ENCODE data around the gene FAM241A.

Gene FAM241A

DNA sequence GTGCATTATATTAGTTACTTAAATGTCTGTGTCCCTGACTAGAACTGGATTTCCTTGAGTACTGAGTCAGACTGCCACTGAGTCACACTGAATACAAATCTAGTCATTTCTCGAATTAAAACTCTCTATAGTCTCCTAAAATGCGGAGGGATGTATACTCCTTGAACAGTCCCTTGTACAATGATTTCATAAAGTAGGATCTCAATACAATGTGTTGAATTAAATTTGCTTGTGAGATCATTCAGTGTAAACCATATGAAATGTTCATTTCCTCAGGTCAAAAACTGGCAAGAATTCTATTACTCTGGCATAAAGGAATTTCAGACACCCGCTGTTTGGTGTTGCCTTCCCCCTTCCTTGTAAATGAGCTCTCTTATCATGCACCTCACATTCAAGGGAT lies 17.5 kb upstream of the FAM241A start:
- peaks cover 10% of the 10 kb centered on the region for H3K4me1 Mint-ChIP-seq

DNA sequence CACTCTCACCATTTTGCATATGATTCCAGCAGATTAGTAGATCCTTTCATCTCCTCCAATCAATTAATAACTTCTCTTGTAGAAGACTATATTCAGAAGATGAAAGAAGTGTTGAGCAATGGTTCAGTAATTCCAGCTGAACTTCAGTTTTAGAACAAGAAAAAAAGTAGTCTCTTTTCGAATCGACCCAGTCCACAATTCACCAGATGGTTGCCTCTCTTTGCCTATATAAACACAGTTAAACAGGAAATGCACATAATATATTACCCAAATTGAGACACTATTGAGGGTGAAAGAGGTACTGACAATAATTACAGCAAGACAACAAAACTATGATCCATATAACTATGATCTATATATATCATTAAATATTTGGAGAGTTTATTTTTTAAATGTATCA lies 16.8 kb upstream of the FAM241A start:
- no peak overlapping the region for H3K4me3 Mint-ChIP-seq
- no peaks in the 10 kb centered on the region for H3K9me3 Mint-ChIP-seq
- TF ChIP-seq, protein P1, sequence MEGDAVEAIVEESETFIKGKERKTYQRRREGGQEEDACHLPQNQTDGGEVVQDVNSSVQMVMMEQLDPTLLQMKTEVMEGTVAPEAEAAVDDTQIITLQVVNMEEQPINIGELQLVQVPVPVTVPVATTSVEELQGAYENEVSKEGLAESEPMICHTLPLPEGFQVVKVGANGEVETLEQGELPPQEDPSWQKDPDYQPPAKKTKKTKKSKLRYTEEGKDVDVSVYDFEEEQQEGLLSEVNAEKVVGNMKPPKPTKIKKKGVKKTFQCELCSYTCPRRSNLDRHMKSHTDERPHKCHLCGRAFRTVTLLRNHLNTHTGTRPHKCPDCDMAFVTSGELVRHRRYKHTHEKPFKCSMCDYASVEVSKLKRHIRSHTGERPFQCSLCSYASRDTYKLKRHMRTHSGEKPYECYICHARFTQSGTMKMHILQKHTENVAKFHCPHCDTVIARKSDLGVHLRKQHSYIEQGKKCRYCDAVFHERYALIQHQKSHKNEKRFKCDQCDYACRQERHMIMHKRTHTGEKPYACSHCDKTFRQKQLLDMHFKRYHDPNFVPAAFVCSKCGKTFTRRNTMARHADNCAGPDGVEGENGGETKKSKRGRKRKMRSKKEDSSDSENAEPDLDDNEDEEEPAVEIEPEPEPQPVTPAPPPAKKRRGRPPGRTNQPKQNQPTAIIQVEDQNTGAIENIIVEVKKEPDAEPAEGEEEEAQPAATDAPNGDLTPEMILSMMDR (IDR thresholded peaks at IDR 0.05) = no peak
- H3K27ac Mint-ChIP-seq = no peak overlapping the region
- peaks cover 3% of the 10 kb centered on the region for H3K27me3 Mint-ChIP-seq (ENCODE audit: low read depth, poor library complexity)
- H3K4me1 Mint-ChIP-seq = peaks cover 10% of the 10 kb centered on the region
- H3K36me3 Mint-ChIP-seq (ENCODE audit: low read depth) = no peaks in the 10 kb centered on the region
- no peak for DNase-seq

More for the DNA sequence above, 17.5 kb upstream of the FAM241A start:
- Mint-ChIP-seq H3K27ac (no peak overlapping the region), H3K36me3 (ENCODE audit: low read depth) (no peaks in the 10 kb centered on the region), H3K4me3 (no peak overlapping the region), H3K27me3 (ENCODE audit: low read depth, poor library complexity) (peaks cover 3% of the 10 kb centered on the region), H3K9me3 (no peaks in the 10 kb centered on the region)
- TF ChIP-seq, protein P1 (IDR thresholded peaks at IDR 0.05) = no peak
- no peak for DNase-seq

DNA sequence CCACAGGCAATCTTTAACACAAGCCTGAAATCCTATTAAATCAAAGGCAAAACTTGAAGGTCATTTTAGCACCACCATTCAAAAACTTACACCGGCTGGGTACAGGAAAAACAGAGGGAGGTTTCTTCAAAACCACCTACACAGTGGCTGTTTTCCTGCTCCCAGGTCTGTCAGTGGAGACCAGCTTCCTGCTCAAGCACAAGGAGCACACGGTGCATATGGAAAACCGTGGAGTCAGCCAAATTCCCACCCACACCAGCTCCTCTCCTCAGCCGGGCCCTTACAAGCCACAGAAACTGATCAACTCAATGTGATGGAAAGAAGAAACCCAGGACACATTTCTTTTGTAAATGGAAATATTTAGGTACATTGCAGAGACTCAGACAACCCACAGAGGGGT lies 14.3 kb upstream of the FAM241A start:
- Mint-ChIP-seq H3K9me3 (no peaks in the 10 kb centered on the region), H3K27ac (no peak overlapping the region), H3K4me3 (no peak overlapping the region), H3K36me3 (ENCODE audit: low read depth) (no peaks in the 10 kb centered on the region), H3K27me3 (ENCODE audit: low read depth, poor library complexity) (peaks cover 3% of the 10 kb centered on the region), H3K4me1 (peaks cover 10% of the 10 kb centered on the region)
- no peak for DNase-seq
- TF ChIP-seq, protein P1 (IDR thresholded peaks at IDR 0.05) = no peak

DNA sequence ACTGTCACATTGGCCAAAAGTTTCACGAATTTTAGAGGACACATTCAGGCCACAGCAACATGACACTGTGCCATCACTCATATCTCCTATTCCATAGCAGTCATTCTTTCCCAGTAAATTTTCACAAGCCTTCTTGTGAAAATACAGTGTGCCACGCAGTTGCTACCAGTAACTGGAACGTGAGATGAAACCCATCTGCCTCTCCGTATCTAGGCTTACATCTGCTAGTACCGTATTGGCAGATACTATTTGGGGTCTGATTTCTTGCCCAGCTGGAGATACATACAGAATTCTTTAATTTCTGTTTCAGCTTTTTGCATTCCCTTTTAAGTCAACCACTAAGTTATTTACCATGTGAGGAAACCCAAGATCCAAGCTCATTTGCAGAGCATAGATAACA lies 8.7 kb upstream of the FAM241A start:
- Mint-ChIP-seq H3K4me3 (no peak overlapping the region), H3K4me1 (no peaks in the 10 kb centered on the region), H3K27me3 (ENCODE audit: low read depth, poor library complexity) (no peaks in the 10 kb centered on the region), H3K27ac (no peak overlapping the region), H3K36me3 (ENCODE audit: low read depth) (no peaks in the 10 kb centered on the region), H3K9me3 (no peaks in the 10 kb centered on the region)
- DNase-seq = no peak
- TF ChIP-seq, protein P1 (IDR thresholded peaks at IDR 0.05) = no peak

DNA sequence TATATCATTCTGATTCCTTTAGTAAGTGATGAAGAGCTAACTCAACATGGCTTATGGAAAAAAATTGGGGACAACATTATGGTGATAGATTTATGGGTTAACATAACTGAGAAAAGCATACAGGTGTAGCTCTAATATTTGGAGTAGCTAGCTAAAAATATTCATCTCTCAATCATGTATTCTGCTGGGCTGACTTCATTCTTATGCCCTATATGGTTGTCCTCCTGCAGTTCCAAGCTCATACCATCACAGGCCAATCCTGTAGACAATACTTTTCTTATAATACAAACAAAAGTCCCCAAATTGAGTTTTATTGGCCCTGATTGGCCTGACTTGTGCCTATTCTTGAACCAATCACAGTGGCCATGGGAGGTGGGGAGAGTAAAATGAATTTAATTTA lies 6.7 kb upstream of the FAM241A start:
- Mint-ChIP-seq H3K36me3 (ENCODE audit: low read depth) (no peaks in the 10 kb centered on the region), H3K27me3 (ENCODE audit: low read depth, poor library complexity) (peaks cover 4% of the 10 kb centered on the region), H3K9me3 (no peaks in the 10 kb centered on the region), H3K4me1 (no peaks in the 10 kb centered on the region), H3K4me3 (no peak overlapping the region), H3K27ac (no peak overlapping the region)
- TF ChIP-seq, protein P1 (IDR thresholded peaks at IDR 0.05) = no peak
- no peak for DNase-seq

DNA sequence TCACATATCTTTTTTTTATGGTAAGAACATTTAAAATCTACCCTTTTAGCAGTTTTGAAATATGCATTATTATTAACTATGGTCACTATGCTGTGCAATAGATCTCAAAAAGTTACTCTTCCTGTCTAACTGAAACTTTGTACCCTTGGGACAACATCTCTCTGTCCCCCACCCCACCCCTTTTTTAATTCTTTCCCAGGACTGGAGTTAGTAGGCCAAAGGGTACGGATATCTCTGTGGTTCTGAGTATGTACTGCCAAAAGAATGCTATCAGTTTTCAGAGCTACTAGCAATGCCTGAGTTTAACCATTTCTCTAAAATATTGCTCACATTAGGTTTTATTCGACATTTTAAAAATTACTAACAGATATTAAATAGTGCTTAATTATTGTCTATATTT lies 4.7 kb upstream of the FAM241A start:
- TF ChIP-seq, protein P1 (IDR thresholded peaks at IDR 0.05) = no peak
- Mint-ChIP-seq H3K4me3 (no peak overlapping the region), H3K27ac (no peak overlapping the region)

More for the DNA sequence above, 4.7 kb upstream of the FAM241A start:
- no peak for DNase-seq
- H3K27me3 Mint-ChIP-seq (ENCODE audit: low read depth, poor library complexity) = peaks cover 9% of the 10 kb centered on the region
- no peaks in the 10 kb centered on the region for H3K36me3 Mint-ChIP-seq (ENCODE audit: low read depth)
- H3K4me1 Mint-ChIP-seq = peaks cover 5% of the 10 kb centered on the region
- no peaks in the 10 kb centered on the region for H3K9me3 Mint-ChIP-seq
